AG08396 (cell line): ENCODE measurements around the gene ADCK2.
"Not testable (repeated sequence)": the region's sequence is repeated elsewhere in the genome, so short reads cannot be mapped to it uniquely, and the experiment has no call there.

Source experiments
- DNase-seq: peaks from one replicate; pipeline ENCODE4 v3.0.0; 2012; ENCODE audit warnings: low spot score, mixed read lengths

The ADCK2 gene

DNA sequence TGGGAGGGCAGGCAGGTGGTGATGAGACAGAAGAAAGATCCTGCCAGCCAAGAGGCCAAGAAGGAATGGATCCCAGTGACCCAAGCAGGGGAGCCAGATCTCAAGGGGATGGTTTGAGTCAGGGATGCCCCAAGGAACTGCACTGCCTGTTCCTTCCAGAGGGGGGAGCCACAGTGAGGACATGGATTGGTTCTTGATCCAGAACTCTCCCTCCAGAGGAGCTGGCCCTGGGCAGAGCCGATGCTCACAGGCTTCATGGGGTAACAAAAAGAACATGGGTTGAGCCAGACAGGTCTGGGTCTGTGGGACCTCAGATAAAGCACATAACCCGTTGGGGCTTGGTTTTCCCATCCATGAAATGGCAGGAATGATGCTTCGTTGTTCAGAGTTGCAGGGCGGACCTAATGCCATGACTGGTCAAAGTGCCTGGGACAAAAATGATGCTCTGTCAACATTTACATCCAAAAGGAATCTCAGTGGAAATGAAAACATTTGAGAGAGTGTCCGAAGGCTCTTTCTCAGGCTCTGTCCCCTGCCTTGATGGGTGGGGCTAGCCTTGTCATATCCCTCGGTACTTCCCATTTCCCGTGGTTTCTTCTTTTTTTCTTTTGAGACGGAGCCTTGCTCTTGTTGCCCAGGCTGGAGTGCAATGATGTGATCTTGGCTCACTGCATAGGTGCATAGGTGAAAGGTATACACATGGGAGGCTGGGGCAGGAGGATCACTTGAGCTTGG, 27.4 kb upstream of the ADCK2 start:
- no peak for DNase-seq

DNA sequence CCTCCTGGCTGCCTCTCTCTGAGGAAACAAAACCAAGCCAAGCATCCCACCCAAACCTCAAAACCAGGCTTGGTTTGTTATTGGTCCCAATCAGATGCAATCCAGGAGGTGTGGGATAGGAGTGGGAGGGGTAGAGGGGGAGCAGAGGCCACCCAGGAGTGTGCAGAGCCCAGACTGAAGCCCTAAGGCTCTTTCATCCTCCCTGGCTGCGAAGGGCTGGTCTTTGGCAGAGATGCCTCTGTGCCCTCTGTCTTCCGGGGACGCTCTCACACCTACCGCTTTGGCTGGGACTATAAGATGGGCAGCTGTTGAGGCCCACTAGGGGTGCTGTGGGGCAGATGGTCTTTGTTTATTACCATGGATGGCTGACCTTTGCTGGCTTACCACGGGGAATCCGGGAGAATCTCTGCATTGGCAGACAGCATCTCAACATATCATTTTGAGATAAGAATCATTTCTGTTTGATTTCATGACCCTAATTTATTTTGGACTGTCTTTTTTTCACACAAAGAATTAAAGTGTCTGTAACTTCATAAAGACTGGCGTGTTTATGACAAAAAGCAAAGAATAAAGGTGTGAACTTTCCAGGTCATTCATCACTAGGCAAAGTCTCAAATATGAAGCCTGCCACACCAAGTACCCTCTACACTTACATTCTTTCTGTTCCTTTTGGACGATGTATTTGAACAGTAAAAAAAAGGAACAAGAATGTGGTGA, 25.7 kb upstream of the ADCK2 start:
- peak; percentile 66 for DNase-seq

DNA sequence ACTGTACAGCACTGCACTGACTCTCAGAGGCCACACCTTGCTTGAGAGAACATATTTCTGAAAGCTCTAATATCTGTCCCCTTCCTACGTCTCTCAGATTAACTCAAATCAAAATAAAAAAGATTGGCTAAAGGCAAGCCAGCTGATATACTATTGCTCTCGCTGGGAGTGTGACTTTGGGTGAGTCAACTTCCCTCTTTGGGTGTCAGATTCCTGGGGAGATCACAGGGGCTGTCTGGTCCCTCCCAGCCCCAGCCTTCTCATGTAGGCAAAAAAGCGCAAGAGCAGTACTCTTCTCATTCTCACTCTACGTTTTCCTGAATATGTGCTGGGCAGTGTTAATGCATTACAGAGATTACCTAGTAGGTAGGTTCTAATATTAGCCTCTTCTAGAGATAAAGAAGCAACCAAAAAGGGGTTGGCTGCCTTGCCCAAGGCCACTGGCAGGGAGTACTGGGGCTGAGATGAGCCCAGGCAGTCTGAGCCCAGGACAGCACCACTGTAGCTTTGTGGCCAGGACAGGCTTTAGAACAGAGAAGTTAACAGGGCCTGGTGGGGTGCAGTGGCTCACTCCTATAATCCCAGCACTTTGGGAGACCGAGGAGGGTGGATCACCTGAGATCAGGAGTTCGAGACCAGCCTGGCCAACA, 23.1 kb upstream of the ADCK2 start:
- DNase-seq, result no peak

DNA sequence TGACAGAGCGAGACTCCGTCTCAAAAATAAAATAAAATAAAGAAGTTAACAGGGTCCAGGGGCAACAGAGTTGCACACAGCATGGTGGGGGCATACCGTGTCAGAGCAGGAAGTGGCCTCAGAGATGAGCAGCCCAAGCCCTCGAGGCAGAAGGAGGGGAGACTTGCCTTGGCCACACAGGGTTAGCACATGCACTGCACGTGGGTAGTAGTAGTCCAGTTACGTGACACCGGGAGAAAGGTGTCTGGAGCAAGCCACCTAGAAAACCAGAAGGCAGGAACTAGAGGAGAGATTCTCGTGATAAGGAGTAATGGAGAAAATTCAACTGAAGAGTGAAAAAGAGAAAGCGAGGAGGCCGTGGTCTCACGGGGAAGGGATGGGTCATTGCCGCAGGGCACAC, 22.4 kb upstream of the ADCK2 start:
- no peak for DNase-seq

DNA sequence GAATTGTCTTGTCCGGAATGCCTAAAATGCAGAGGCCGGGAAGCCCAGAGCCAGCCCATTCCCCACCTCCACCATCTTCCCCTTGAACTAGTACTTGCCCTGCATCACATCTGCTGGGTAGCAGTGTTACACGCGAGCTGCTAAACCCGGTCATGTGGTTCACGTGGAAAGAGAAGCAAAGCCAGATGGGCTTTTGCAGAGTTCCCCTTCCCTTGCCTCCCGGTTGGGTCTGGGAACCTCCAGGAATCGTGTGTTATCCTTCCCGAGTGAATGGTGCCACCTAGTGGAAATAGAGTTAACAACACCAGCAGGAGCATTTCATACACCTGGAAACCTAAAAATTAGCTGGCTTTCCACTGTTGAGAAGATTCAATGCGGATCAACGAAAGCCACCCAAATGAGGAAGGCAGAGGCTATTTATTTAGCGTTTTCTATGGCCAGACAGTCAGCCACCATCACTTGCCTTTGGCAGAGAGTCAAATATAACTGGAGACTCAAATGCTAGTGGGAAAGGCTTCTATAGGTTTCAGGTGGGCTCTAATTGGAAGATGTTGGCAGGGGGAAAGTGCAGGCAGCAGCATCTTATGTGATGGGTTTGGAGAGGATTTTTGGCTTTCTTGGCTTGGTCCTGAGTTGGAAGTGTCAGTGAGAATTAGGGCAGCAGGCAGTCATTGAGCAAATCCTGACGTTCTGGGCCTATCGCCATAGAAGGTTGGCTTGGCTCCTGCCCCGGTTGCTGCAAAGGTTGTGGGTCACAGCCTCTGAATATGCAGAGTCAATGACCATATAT, 19.2 kb upstream of the ADCK2 start:
- peak; percentile 75 for DNase-seq

DNA sequence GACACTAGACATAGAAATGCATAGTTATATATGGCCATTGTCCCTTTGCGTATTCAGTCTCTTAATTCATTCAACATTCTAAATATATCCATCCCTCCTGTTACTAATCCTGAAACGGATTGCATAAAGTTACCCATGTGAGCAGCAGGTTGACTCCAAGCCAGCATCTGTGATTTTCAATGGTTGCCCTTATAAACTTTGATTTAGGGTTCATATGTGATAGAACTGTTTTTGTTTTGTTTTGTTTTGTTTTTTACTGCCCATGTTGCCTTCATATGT, 18.7 kb upstream of the ADCK2 start:
- DNase-seq, result no peak

DNA sequence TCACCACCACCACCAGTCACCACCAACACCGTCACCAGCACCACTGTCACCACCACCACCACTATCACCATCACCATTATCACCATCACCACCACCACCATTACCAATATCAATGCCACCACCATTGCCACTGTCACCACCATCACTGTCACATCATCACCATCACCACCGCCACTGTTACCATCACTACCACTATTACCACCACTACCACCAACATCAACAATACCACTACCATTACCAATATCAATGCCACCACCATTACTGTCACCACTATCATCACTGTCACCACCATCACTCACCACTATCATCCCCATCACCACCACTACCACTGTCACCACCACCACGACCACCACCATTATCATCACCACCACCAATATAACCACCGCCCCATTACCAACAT, 18.1 kb upstream of the ADCK2 start:
- DNase-seq, result no peak

DNA sequence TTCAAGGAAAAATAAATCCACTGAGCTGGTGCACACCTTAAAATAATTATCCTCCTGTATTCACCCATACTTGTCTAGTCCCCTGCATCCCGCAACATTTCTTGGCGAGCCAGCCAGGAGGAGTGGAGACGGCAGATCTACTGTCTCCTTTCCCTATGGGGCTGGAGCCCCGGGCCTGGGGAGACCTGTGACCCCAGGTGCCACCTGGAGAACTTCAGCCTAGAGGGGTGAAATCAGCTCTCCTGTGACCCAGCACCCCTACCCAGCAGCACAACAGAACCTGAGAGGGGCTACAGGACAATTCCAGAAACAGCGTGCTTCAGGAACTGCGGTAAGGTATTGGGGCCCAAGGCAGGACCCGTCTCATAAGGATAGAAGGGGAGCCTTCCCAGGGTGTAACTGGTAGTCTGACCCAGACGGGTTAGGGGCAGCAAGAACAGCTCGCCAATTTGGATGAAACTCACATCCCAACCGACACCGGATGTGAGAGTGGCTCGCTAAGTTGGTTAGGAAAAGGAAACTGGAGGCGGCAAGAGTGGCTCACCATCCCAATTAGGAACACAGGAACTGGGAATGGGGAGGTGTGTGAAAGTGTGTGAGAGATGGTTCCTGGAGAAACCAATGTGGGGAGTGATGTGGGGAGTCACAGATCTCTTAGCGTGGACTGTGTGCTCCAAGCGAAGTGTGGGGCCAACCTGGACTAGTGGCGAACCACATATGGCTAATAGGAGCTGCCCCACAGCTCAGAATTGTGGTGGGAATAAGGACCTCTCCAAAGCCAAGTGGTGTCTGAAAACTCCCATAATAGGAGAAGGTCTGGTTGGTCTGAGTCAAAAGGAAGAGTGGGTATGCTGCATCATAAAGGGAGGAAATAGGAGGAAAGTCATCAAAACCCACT, 17.0 kb upstream of the ADCK2 start:
- no peak for DNase-seq

DNA sequence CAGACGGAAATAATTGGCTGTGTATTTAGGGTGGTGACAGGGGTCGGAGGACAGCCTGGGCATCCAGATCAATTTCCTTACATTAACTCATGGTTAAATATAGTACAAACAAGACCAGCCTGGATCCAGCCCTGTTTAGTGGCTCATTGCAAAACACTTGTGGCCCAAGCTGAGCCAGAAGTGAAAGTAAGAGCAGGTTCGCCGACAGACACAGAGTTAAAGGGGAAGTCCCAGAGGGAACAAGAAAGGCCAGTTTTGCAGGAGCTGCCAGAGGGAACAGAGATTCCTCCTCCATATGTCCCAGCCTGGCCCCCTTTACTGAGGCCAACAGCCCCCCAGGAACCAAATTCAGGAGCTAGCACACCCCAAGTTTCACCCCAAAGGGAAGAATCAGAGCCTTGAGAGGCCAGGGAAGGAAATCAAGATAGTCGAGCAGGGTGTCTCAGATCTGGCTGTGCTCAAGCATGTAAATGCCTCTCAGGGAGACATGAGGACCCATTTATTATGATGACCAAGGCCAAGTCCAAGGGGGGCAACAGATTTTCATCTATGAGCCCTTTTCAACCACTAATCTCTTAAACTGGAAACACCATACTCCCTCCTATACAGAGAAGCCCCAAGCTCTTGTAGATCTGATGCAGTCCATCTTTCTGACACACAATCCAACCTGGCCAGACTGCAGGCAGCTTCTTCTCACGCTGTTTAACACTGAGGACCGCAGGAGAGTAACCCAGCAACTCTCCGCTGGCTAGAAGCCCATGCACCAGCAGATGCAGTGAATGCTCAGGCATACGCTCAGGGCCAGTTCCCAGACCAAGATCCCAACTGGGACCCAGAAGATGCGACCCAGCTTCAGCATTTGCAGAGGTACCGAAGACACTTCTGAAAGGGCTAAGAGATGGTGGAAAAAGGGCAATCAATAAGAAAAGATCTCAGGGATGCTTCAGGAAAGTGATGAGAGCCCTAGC, 15.9 kb upstream of the ADCK2 start:
- DNase-seq, result peak; percentile 73

DNA sequence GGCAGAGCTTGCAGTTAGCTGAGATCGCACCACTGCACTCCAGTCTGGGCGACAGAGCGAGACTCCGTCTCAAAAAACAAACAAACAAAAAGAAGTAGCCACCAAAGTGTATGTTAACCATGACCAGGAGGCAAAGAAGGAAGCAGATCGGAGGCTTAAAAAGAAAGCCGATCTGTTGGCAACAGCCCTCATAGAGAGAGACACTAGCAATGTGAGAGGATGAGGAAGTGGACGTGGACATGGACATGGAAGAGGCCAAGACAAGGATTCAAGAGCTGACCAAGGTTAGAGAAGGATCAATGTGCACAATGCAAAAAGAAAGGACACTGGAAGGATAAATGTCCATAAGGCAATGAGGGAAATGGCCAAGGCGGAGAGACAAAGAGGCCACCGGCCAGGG, 14.9 kb upstream of the ADCK2 start:
- DNase-seq, result no peak

DNA sequence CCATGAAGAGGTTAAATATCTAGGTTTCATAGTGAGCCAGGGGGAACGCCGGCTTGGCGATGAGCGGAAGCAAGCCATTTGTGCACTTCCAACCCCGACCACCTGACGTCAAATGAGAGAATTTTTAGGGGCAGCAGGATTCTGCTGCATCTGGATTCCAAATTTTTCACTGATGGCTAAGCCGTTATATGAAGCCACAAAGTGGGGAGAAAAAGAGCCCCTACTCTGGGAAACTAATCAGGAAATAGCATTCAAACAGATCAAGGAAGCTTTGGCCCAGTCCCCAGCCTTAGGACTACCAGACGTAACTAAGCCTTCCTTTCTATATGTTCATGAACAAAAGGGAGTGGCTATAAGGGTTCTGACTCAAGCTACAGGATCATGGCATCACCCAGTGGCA, 12.9 kb upstream of the ADCK2 start:
- DNase-seq, result no peak

DNA sequence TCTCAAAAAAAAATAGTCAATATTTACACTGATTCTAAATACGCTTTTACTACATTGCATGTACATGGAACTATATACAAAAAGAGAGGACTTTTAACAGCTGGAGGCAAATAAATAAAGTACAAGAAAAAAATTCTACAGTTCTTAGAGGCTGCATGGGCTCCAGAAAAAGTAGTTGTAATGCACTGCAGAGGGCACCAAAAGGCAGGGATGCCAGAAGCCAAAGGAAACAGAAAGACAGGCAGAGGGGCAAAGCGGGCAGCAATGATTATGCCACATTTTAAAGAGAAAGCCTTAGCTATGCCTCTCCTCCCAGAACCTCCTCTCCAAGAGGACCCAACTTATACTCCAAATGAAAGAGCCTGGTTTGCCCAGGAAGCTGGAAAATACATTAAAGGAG, 11.6 kb upstream of the ADCK2 start:
- no peak for DNase-seq

DNA sequence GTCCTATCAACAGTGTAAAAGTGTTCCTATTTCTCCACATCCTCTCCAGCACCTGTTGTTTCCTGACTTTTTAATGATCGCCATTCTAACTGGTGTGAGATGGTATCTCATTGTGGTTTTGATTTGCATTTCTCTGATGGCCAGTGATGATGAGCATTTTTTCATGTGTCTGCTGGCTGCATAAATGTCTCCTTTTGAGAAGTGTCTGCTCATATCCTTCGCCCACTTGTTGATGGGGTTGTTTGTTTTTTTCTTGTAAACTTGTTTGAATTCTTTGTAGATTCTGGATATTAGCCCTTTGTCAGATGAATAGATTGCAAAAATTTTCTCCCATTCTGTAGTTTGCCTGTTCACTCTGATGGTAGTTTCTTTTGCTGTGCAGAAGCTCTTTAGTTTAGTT, 9.8 kb upstream of the ADCK2 start:
- not testable (repeated sequence) for DNase-seq

DNA sequence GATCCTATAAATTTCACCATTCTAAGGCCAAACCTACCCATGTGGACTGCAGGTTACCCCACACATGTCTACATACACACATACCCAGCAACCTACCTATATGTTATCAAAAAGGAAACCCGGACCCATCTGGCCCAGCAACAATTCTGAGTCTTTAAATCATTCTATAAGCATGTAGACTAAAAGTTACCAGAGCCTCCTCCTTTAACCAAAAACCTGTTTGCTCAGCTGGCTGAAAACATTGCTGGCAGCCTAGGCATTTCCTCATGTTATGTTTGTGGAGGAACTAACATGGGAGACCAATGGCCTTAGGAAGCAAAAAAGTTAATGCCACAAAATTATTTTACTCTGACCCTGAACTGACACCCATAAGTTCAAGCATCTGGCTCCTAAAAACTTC, 5.3 kb upstream of the ADCK2 start:
- DNase-seq, result no peak

DNA sequence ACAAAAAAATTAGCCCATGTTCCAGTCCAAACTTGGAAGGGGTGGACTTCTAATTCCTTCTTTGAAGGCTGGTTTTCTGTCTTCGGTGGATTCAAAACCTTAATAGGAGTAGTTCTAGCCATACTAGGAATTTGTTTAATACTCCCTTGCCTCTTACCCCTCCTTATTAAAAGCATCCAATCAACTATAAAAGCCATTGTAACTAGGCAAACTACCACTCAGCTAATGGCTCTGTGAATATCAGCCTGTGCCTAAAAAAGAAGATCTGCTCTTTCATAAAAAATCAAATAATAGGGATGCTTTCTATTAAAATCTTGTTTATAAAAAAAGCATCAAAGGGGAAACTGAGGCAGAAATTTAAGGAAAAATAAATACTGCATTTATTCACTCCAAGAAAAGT, 4.1 kb upstream of the ADCK2 start:
- no peak for DNase-seq

DNA sequence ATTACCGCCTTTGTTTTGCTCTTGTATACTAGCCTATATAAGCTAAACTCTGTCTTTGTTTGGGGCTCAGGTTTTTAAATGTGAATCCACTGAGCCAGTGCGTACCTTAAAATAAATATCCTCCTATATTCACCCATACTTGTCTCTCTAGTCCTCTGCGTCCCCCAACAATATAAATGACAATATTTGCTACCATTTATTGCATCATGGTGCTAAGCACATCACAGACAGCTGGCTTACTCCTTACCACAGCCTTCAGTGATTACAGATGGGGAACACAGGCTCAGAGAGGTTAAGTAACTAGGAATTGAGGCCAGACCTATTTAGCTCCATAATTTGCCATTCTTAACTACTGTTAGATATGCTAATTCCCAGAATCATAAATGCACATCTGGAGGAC, 3.4 kb upstream of the ADCK2 start:
- no peak for DNase-seq

DNA sequence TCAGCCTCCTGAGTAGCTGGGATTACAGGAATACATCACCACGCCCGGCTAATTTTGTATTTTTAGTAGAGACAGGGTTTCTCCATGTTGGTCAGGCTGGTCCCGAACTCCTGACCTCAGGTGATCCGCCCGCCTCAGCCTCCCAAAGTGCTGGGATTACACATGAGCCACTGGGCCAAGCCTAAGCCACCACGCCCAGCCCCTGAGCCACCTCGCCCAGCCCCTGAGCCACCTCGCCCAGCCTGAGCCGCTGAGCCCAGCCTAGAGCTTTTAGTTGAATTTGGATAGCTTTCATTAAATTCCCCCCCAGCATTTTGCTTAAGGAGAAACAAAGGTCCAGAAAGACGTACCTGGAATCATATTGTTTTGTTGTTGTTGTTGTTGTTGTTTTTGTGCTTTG, 2.9 kb upstream of the ADCK2 start:
- not testable (repeated sequence) for DNase-seq

DNA sequence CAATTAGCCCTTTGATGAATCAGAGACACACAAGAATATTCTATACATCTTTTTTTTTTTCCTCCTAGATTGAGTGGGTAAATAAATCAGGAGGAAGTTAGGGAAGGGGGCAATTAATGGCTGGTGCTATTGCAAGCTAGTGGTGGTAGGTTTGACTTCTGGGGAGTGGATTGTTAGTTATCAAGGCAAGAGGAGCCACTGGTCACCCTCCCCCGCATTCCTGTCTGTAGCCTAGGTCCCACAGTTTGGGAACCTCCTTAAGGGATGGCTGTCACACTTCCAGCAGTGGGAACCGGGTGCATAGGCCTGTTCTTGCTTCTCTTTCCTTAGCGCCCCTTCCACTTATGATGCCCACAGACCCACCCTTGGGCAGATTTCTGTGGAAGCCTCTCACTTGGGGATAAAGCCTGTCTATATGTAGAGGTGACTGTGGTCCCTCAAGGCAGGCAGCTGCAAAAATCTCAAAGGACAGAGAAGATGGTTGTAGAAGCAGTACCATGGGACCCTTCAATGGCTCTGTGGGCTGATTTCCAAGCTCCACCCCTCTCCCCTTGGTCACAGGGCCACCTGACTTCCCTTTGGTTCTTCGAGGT, 2.3 kb upstream of the ADCK2 start:
- no peak for DNase-seq

DNA sequence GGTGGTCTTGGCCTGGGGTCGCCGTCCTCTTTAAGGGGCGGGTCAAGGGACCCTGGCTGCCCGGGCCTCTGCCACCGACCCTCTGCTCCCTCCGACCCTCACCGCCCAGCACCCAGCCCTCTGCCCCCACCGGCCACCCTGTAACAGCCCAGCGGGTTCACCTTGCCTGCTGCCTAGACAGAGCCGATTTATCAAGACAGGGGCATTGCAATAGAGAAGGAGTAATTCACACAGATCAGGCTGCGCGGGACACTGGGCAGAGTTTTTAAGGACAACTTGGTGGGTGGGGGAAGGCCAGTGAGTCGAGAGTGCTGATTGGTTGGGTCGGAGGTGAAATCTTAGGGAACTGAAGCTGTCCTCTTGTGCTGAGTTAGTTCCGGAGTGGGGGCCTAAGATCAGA, 779 bp upstream of the ADCK2 start:
- DNase-seq, result no peak
